ENCODE data around the gene NME9. TPM values are rescaled to one million over a fixed set of nuclear protein-coding genes. Genes with fewer than 3 reads are reported as not detected.

Gene NME9
- total and polyA plus RNA-seq, 2 donors (not counting 3 experiments of a cell fraction or from before 2014, with no cell fraction given): 0.08 TPM; not detected in 1

- Histone ChIP-seq H3K36me3 (ENCODE audit: control insufficient read depth in 2 of 2, extremely low read depth in 1 of 2, insufficient read depth in 2 of 2, low read length in 2 of 2) (no peaks in the 10 kb centered on the region), H4K20me1 (replicated peaks; ENCODE audit: control insufficient read depth, extremely low read depth, insufficient read depth, low read length) (no peaks in the 10 kb centered on the region), H3K9me1 (replicated peaks; ENCODE audit: control insufficient read depth, extremely low read depth, insufficient read depth, low read length) (no peaks in the 10 kb centered on the region), H3K4me2 (ENCODE audit: insufficient read depth, low read length) (no peak overlapping the region), H3K27me3 (ENCODE audit: control insufficient read depth in 2 of 2, insufficient read depth in 2 of 2, low read length in 2 of 2) (no peaks in the 10 kb centered on the region), H2AFZ (ENCODE audit: low read depth, low read length) (no peak overlapping the region), H3K9ac (replicated peaks; ENCODE audit: extremely low read depth, insufficient read depth, low read length) (no peak overlapping the region), H3K9me3 (replicated peaks; ENCODE audit: control insufficient read depth, insufficient read depth, low read length) (no peaks in the 10 kb centered on the region), H3K4me3 (replicated peaks in 1 of 3; ENCODE audit: insufficient read depth in 1 of 3, low read depth in 1 of 3, low read length in 3 of 3) (no peak overlapping the region), H3K4me1 (ENCODE audit: control insufficient read depth, extremely low read depth, insufficient read depth, low read length) (no peaks in the 10 kb centered on the region), H3K79me2 (ENCODE audit: control insufficient read depth, insufficient read depth, low read length) (no peaks in the 10 kb centered on the region), H3K27ac (ENCODE audit: insufficient read depth, low read depth, low read length) (no peak overlapping the region)
- POLR2A ChIA-PET: no interaction called here
- CTCF ChIA-PET: interaction anchor here (0.8 kb wide), 1 partner anchor 11 kb away, joined by 3 read pairs; no protein-coding TSS in a partner anchor
- intact Hi-C loops (cut with micrococcal nuclease) (no loop called here), dilution Hi-C loops (cut with MboI; ENCODE audit: extremely low pct_ligation_motif_present, low sequenced_read_pairs) (no loop called here)
- no peak for TF ChIP-seq CTCF (IDR thresholded peaks at IDR 0.05; ENCODE audit: extremely low read depth in 1 of 2, insufficient read depth in 1 of 2, low read depth in 1 of 2, low read length in 2 of 2)
- no peak for TF ChIP-seq MYC (IDR thresholded peaks at IDR 0.05; ENCODE audit: low read depth, low read length)
- DNase-seq (ENCODE audit: low read depth, low spot score) (no peak), FAIRE-seq (no peak)
- BruUV-seq (replicated peaks): no TSS peak
Measured at GRCh38 chr3:138364356-138365252, 35.0 kb upstream of the NME9 start.

- no peak for FAIRE-seq
- Histone ChIP-seq H3K27me3 (ENCODE audit: control insufficient read depth in 2 of 2, insufficient read depth in 2 of 2, low read length in 2 of 2) (no peaks in the 10 kb centered on the region), H4K20me1 (replicated peaks; ENCODE audit: control insufficient read depth, extremely low read depth, insufficient read depth, low read length) (no peaks in the 10 kb centered on the region), H3K36me3 (ENCODE audit: control insufficient read depth in 2 of 2, extremely low read depth in 1 of 2, insufficient read depth in 2 of 2, low read length in 2 of 2) (no peaks in the 10 kb centered on the region), H3K4me2 (ENCODE audit: insufficient read depth, low read length) (no peak overlapping the region), H3K27ac (ENCODE audit: insufficient read depth, low read depth, low read length) (no peak overlapping the region), H2AFZ (ENCODE audit: low read depth, low read length) (no peak overlapping the region), H3K4me1 (ENCODE audit: control insufficient read depth, extremely low read depth, insufficient read depth, low read length) (no peaks in the 10 kb centered on the region), H3K9me1 (replicated peaks; ENCODE audit: control insufficient read depth, extremely low read depth, insufficient read depth, low read length) (no peaks in the 10 kb centered on the region), H3K4me3 (replicated peaks in 1 of 3; ENCODE audit: insufficient read depth in 1 of 3, low read depth in 1 of 3, low read length in 3 of 3) (no peak overlapping the region), H3K79me2 (ENCODE audit: control insufficient read depth, insufficient read depth, low read length) (no peaks in the 10 kb centered on the region), H3K9ac (replicated peaks; ENCODE audit: extremely low read depth, insufficient read depth, low read length) (no peak overlapping the region), H3K9me3 (replicated peaks; ENCODE audit: control insufficient read depth, insufficient read depth, low read length) (no peaks in the 10 kb centered on the region)
- dilution Hi-C loops (cut with MboI; ENCODE audit: extremely low pct_ligation_motif_present, low sequenced_read_pairs): no loop called here
- no peak for DNase-seq (ENCODE audit: low read depth, low spot score)
- CTCF ChIA-PET: no interaction called here
- intact Hi-C loops (cut with micrococcal nuclease): no loop called here
- POLR2A ChIA-PET: no interaction called here
- no TSS peak for BruUV-seq (replicated peaks)
- TF ChIP-seq POLR2A (IDR thresholded peaks at IDR 0.05; ENCODE audit: low read depth, low read length): no peak
- no peak for TF ChIP-seq MAX (IDR thresholded peaks at IDR 0.05; ENCODE audit: insufficient read depth, insufficient read length)
- no peak for TF ChIP-seq JUN (IDR thresholded peaks at IDR 0.05; ENCODE audit: borderline replicate concordance, insufficient read depth, insufficient read length, low read depth)
- TF ChIP-seq EZH2 (IDR thresholded peaks at IDR 0.05; ENCODE audit: borderline replicate concordance, low read depth, low read length, severe bottlenecking): no peak
- no peak for TF ChIP-seq FOS (IDR thresholded peaks at IDR 0.05; ENCODE audit: borderline replicate concordance, insufficient read depth, low read length)
Measured at GRCh38 chr3:138363322-138363721, 33.7 kb upstream of the NME9 start.

Data from endothelial cell of umbilical vein (primary cell).